ENCODE data around the gene SEPTIN7.

Gene SEPTIN7

GRCh38 chr7:35849158-35849831, 48.4 kb downstream of the SEPTIN7 start:
- no peak overlapping the region for H3K27ac ChIP-seq (ENCODE audit: low read length)
- no peak overlapping the region for H3K4me3 ChIP-seq (ENCODE audit: low read depth in 1 of 2, low read length in 2 of 2)
- H3K9me3 ChIP-seq (ENCODE audit: insufficient read depth, low read length, severe bottlenecking): no peaks in the 10 kb centered on the region
- ATAC-seq (ENCODE audit: insufficient read depth, low read depth) (no peak), DNase-seq (no peak)
- no peak overlapping the region for H2AFZ ChIP-seq (ENCODE audit: low read depth, low read length)
- H4K20me1 ChIP-seq (ENCODE audit: insufficient read depth, low read length): peaks cover 54% of the 10 kb centered on the region
- no peak overlapping the region for H3K4me2 ChIP-seq (ENCODE audit: insufficient read depth, low read length)
- H3K79me2 ChIP-seq (ENCODE audit: insufficient read depth, low read length): peaks cover 96% of the 10 kb centered on the region
- TF ChIP-seq CTCF (IDR thresholded peaks at IDR 0.05; ENCODE audit: borderline replicate concordance, extremely low read depth, low read length, poor library complexity, severe bottlenecking) (no peak), EZH2 (IDR thresholded peaks at IDR 0.05; ENCODE audit: borderline replicate concordance, low read depth, low read length, severe bottlenecking) (no peak)
- H3K27me3 ChIP-seq (ENCODE audit: insufficient read depth, low read length, poor library complexity): no peaks in the 10 kb centered on the region
- H3K4me1 ChIP-seq (ENCODE audit: insufficient read depth, low read length): no peaks in the 10 kb centered on the region
- H3K9ac ChIP-seq (ENCODE audit: low read depth, low read length): no peak overlapping the region
- H3K36me3 ChIP-seq (ENCODE audit: insufficient read depth, low read length): peaks cover 63% of the 10 kb centered on the region

- Histone ChIP-seq H4K20me1 (ENCODE audit: insufficient read depth, low read length) (peaks cover 58% of the 10 kb centered on the region), H3K4me1 (ENCODE audit: insufficient read depth, low read length) (no peaks in the 10 kb centered on the region), H3K4me2 (ENCODE audit: insufficient read depth, low read length) (no peak overlapping the region), H3K27me3 (ENCODE audit: insufficient read depth, low read length, poor library complexity) (no peaks in the 10 kb centered on the region), H3K27ac (ENCODE audit: low read length) (no peak overlapping the region), H3K36me3 (ENCODE audit: insufficient read depth, low read length) (peaks cover 60% of the 10 kb centered on the region), H3K4me3 (ENCODE audit: low read depth in 1 of 2, low read length in 2 of 2) (no peak overlapping the region), H3K9me3 (ENCODE audit: insufficient read depth, low read length, severe bottlenecking) (no peaks in the 10 kb centered on the region), H2AFZ (ENCODE audit: low read depth, low read length) (no peak overlapping the region), H3K79me2 (ENCODE audit: insufficient read depth, low read length) (peaks cover 97% of the 10 kb centered on the region), H3K9ac (ENCODE audit: low read depth, low read length) (no peak overlapping the region)
- no peak for TF ChIP-seq CTCF (IDR thresholded peaks at IDR 0.05; ENCODE audit: borderline replicate concordance, extremely low read depth, low read length, poor library complexity, severe bottlenecking)
- no peak for TF ChIP-seq EZH2 (IDR thresholded peaks at IDR 0.05; ENCODE audit: borderline replicate concordance, low read depth, low read length, severe bottlenecking)
- no peak for ATAC-seq (ENCODE audit: insufficient read depth, low read depth)
- no peak for DNase-seq
Observed at GRCh38 chr7:35849954-35850353, 49.1 kb downstream of the SEPTIN7 start.
